ELR (cell line): ENCODE data around the gene FGF7.
"Not testable (repeated sequence)": the region's sequence is repeated elsewhere in the genome, so short reads cannot be mapped to it uniquely, and the experiment has no call there.

Experiments
- DNase-seq: peaks from one replicate; pipeline ENCODE4 v3.0.0-alpha.2; 2015; ENCODE audit warnings: low read depth

The FGF7 gene

GRCh38 chr15:49423021-49423420 is at the start of gene FGF7:
FGF7 (plus strand) TSS chr15:49423242; CDS start chr15:49424298, 1,056 bp downstream.
- DNase-seq, result peak; percentile 4

- DNase-seq, result no peak
Measured at GRCh38 chr15:49379996-49380395, 43.0 kb upstream of the FGF7 start.

GRCh38 chr15:49380912-49381311 is 42.1 kb upstream of the FGF7 start:
- DNase-seq, result peak; percentile 6

GRCh38 chr15:49382394-49382793 is 40.6 kb upstream of the FGF7 start:
- DNase-seq, result no peak

GRCh38 chr15:49383266-49383665 is 39.8 kb upstream of the FGF7 start:
- DNase-seq, result peak; percentile 36

- DNase-seq, result no peak
Measured at GRCh38 chr15:49387471-49387870, 35.6 kb upstream of the FGF7 start.

- DNase-seq, result not testable (repeated sequence)
Measured at GRCh38 chr15:49402515-49403296, 20.3 kb upstream of the FGF7 start.

- no peak for DNase-seq
Measured at GRCh38 chr15:49406352-49407118, 16.5 kb upstream of the FGF7 start.

- no peak for DNase-seq
Measured at GRCh38 chr15:49410641-49411040, 12.4 kb upstream of the FGF7 start.

- no peak for DNase-seq
Measured at GRCh38 chr15:49412797-49413196, 10.2 kb upstream of the FGF7 start.

- DNase-seq, result peak; percentile 13
Measured at GRCh38 chr15:49415149-49415548, 7.9 kb upstream of the FGF7 start.

GRCh38 chr15:49415638-49416037 is 7.4 kb upstream of the FGF7 start:
- DNase-seq, result peak; percentile 93

- no peak for DNase-seq
Measured at GRCh38 chr15:49418811-49419210, 4.2 kb upstream of the FGF7 start.

- DNase-seq, result peak; percentile 64
Measured at GRCh38 chr15:49421991-49422390, 1.1 kb upstream of the FGF7 start.

GRCh38 chr15:49423901-49424550 is 984 bp downstream of the FGF7 start:
- no peak for DNase-seq

- DNase-seq, result peak; percentile 61
Measured at GRCh38 chr15:49424954-49425353, 1.9 kb downstream of the FGF7 start.

GRCh38 chr15:49427372-49427771 is 4.3 kb downstream of the FGF7 start:
- DNase-seq, result no peak

- DNase-seq, result peak; percentile 10
Measured at GRCh38 chr15:49428409-49429095, 5.5 kb downstream of the FGF7 start.

GRCh38 chr15:49430046-49430445 is 7.0 kb downstream of the FGF7 start:
- no peak for DNase-seq

- DNase-seq, result peak; percentile 4
Measured at GRCh38 chr15:49435174-49435573, 12.1 kb downstream of the FGF7 start.

- DNase-seq, result no peak
Measured at GRCh38 chr15:49436751-49437150, 13.7 kb downstream of the FGF7 start.

GRCh38 chr15:49438962-49439631 is 16.1 kb downstream of the FGF7 start:
- no peak for DNase-seq
